Mammary epithelial cell (primary cell): ENCODE results near the gene STX2.

Experiments
- EZH2 ChIP-seq: IDR thresholded peaks from 2 replicates; pipeline ENCODE4 v1.6.1; 2012; ENCODE audit warnings: low read length, inconsistent platforms, borderline replicate concordance
- TF ChIP-seq, protein P1 (sequence below), 2 donors: IDR thresholded peaks in 1 of 2; conservative IDR thresholded peaks in 1 of 2; 2 replicates each; pipeline ENCODE4 v1.5.1; 2011 to 2012; ENCODE audit warnings: inconsistent platforms in 2 of 2, low read length in 2 of 2, mild to moderate bottlenecking in 2 of 2, control low read depth in 1 of 2, low read depth in 1 of 2; ENCODE audit not compliant: insufficient read depth in 1 of 2; ENCODE audit errors: extremely low read depth in 1 of 2

DNA sequence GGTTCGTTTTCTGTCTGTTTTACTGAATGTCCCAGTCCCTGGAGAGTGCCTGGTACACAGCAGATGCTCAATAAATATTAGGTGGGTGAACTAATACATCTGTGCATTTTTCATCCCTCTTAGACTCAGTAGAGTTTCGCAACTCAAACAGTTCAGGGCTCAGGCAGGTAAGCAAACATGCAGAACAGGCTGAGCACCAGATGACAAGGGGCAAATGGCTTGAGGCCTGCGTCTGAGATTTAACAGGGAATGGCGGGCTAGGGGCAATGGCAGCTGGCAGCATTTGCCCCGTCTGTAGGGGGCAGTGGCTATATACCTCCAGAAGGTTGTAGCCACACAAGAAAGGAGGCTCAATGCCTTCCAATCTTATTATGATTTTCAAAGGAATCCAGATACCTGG lies 24.2 kb upstream of the STX2 start:
- TF ChIP-seq, protein P1, sequence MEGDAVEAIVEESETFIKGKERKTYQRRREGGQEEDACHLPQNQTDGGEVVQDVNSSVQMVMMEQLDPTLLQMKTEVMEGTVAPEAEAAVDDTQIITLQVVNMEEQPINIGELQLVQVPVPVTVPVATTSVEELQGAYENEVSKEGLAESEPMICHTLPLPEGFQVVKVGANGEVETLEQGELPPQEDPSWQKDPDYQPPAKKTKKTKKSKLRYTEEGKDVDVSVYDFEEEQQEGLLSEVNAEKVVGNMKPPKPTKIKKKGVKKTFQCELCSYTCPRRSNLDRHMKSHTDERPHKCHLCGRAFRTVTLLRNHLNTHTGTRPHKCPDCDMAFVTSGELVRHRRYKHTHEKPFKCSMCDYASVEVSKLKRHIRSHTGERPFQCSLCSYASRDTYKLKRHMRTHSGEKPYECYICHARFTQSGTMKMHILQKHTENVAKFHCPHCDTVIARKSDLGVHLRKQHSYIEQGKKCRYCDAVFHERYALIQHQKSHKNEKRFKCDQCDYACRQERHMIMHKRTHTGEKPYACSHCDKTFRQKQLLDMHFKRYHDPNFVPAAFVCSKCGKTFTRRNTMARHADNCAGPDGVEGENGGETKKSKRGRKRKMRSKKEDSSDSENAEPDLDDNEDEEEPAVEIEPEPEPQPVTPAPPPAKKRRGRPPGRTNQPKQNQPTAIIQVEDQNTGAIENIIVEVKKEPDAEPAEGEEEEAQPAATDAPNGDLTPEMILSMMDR (conservative IDR thresholded peaks at IDR 0.05 in 1 of 2, IDR thresholded peaks at IDR 0.05 in 1 of 2; ENCODE audit: extremely low read depth in 1 of 2, insufficient read depth in 1 of 2, low read depth in 1 of 2, low read length in 2 of 2): no peak
- no peak for TF ChIP-seq EZH2
